Heart right ventricle (tissue), 16 donors: Measurements from ENCODE around the gene CCDC7. TPM values are rescaled to one million over a fixed set of nuclear protein-coding genes. Genes with fewer than 3 reads are reported as not detected.
"Not testable (repeated sequence)": the region's sequence is repeated elsewhere in the genome, so short reads cannot be mapped to it uniquely, and the experiment has no call there.

Experiments
- ATAC-seq, 8 donors: fragments of 200-7000 bp; cut with Tn5 transposase; one replicate each; pipeline ENCODE4 v1.9.1; 2020; ENCODE audit warnings: mild to moderate bottlenecking in 8 of 8, moderate library complexity in 8 of 8, moderate number of reproducible peaks in 1 of 8
- DNase-seq, 2 donors: peaks; one replicate each; pipeline ENCODE4 v3.0.0-alpha.2; 2020
- H3K27ac ChIP-seq, 10 donors: fragments of 200-600 bp; sonication (generic) in 2 of 10; one replicate each; pipeline versions ENCODE4 v1.5.0 to v1.8.0; 2020 to 2022; ENCODE audit warnings: mild to moderate bottlenecking in 3 of 10
- H3K27me3 ChIP-seq, 7 donors: fragments of 200-600 bp; one replicate each; pipeline ENCODE4 v1.8.0; 2021 to 2022; ENCODE audit warnings: mild to moderate bottlenecking in 2 of 7
- H3K36me3 ChIP-seq, 9 donors: fragments of 200-600 bp; sonication (generic) in 1 of 9; one replicate each; pipeline versions ENCODE4 v1.5.0 to v1.8.0; 2020 to 2022; ENCODE audit warnings: mild to moderate bottlenecking in 2 of 9
- H3K4me1 ChIP-seq, 9 donors: fragments of 200-600 bp; sonication (generic) in 1 of 9; one replicate each; pipeline versions ENCODE4 v1.5.0 to v1.8.0; 2020 to 2022; ENCODE audit warnings: mild to moderate bottlenecking in 4 of 9
- H3K4me3 ChIP-seq, 10 donors: fragments of 200-600 bp; sonication (generic) in 2 of 10; one replicate each; pipeline versions ENCODE4 v1.5.0 to v1.8.0; 2020 to 2022; ENCODE audit warnings: mild to moderate bottlenecking in 7 of 10, moderate library complexity in 2 of 10
- H3K9me3 ChIP-seq, 11 donors: fragments of 200-600 bp in 10 of 11; sonication (generic) in 2 of 11; one replicate each; pipeline versions ENCODE4 v1.5.0 to v1.8.0; 2013 to 2022; ENCODE audit warnings: mild to moderate bottlenecking in 2 of 11, control low read depth in 1 of 11, moderate library complexity in 1 of 11
- CTCF ChIP-seq, 9 donors: fragments of 200-600 bp; sonication (generic) in 2 of 9; IDR thresholded peaks; one replicate each; pipeline versions ENCODE4 v1.5.0 to v1.8.0; 2021 to 2022; ENCODE audit warnings: antibody characterized with exemption in 9 of 9, mild to moderate bottlenecking in 5 of 9, moderate library complexity in 1 of 9
- WGBS, 2 donors: extraction: QIAGEN DNeasy Blood & Tissue Kit; methylation state at CpG; one replicate each; pipeline ENCODE4 v1.1.7; 2013; ENCODE audit warnings: inconsistent platforms in 1 of 2; 5-methylcytosine and 5-hydroxymethylcytosine counted together
- intact Hi-C, 10 donors: fragments of 100-400 bp; cut with DNase I; formaldehyde crosslinking; loops; one replicate each; pipeline versions ENCODE4 v1.11.1 to v1.14.2; 2022
- polyA plus RNA-seq, 2 donors: library from polyadenylated mRNA; stranded (reverse); fragments of 200-250 nt; gene quantifications; one replicate each; pipeline ENCODE4 v1.2.3, GENCODE V29; 2013
- total RNA-seq, 10 donors: library from RNA; stranded (reverse); fragmentation: NEBNext Ultra II Directional in 3 of 10; extraction: Animal tissue kit (Norgen Biotek cat#: 25700) in 3 of 10; gene quantifications; one replicate each; pipeline versions ENCODE4 v1.2.1 to v1.2.4, GENCODE V29; 2021 to 2023
- donor health status: Arrhythmogenic right ventricular cardiomyopathy.
- donor health status: ischemic (EF 13 %, LVEDD 7.1; RV severe dilation, severe dysfunction).
- donor health status: healthy with polysubstance abuse.
- donor health status: DM: no; HTN: yes; CAD: no.
- donor health status: DM: no; HTN: no; CAD: no.
- donor health status: ischemic (EF 25% LVEDD 6.9; RV normal size, moderate dysfunction).
- donor health status: ischemic (EF 25% LVEDD 5.7; RV mildly dilated, moderate dysfunction).
- donor health status: healthy.
- donor health status: DM: yes; HTN: yes; CAD: no.
- donor health status: Ischemic cardiomyopathy.
- donor health status: ischemic (EF 35%, LVEDD 5.7; RV mildly dilated, moderate dysfunction).
- donor health status: nonischemic (EF 11% LVEDD 7.7; RV severe dilation, severe dysfunction).
- donor health status: DM: yes; HTN: yes; CAD: no.
- donor health status: PGD.
- donor health status: ischemic (EF 29% LVEDD 5.4; RV normal size, mild dysfunction).
- donor health status: nonischemic (EF 23%, LVEDD 6.1; RV moderate dilation, normal function).

CCDC7 gene
- total and polyA plus RNA-seq, 12 donors = 0.96 to 34.1 (median 20.4) TPM

GRCh38 chr10:32540691-32541470, 94.9 kb downstream of the CCDC7 start:
- H3K36me3 ChIP-seq = no peaks in the 10 kb centered on the region
- 96% methylated on average over 6 of the region's 6 CpGs for WGBS, 2 donors
- no peak overlapping the region for H3K4me3 ChIP-seq
- intact Hi-C loops = no loop called here
- TF ChIP-seq CTCF (IDR thresholded peaks at IDR 0.05) = no peak
- H3K4me1 ChIP-seq = no peaks in the 10 kb centered on the region
- H3K9me3 ChIP-seq = peaks cover 0 to 12% (median 0%) of the 10 kb centered on the region in 11 donors
- H3K27me3 ChIP-seq = no peaks in the 10 kb centered on the region
- ATAC-seq (no peak), DNase-seq (no peak)
- H3K27ac ChIP-seq = no peak overlapping the region

DNA sequence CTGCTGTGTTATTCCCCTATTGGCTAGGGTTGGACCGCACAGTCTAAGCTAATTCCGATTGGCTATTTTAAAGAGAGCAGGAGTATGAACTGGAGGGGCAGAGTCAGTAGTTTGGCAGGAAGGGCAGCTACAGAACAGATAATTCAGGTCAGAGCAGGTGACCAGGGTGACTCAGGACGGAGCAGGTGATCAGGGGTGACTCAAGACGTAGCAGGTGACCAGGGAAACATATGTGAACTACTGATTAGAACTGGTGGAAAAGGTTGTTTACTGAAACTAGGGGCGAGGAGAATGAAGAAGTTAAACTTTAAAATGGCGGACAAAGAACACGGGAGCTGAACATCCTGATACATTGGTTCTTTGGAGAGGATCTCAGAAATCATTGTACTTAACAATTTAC, 102.3 kb downstream of the CCDC7 start:
- intact Hi-C loops = no loop called here

DNA sequence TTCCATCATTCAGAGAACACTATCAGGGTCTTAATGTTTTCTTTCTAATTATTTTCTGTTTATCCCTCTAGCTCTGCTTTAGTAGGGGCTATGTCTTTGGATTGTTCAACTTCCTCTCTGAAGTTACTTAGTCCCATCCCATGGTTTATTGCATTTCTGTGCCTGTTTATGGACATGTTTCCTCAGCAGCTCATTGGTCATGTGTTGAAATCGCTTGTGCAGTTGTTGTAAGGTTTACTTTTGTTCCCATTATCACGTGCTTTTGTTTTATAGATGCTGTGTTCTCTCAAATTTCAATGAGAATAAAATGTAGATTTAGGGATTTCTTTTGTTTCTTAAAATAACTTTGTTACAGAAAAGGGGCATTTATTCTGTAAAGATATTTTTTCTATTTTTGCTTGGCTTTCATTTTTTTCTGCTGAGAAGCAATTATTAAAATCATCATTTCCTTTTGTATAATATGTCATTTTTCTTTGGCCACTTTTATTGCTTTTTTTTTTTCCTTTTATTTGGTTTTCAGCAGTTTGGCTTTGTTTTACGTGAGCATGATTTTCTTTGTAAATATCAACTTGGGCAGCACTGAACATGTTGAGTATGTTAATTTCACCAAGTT, 110.9 kb downstream of the CCDC7 start:
- H3K36me3 ChIP-seq = peaks cover 0 to 8% (median 0%) of the 10 kb centered on the region in 9 donors
- H3K9me3 ChIP-seq = no peaks in the 10 kb centered on the region
- no peak for ATAC-seq
- intact Hi-C loops = no loop called here
- H3K27ac ChIP-seq = no peak overlapping the region
- H3K4me3 ChIP-seq = no peak overlapping the region
- DNase-seq = no peak
- no peaks in the 10 kb centered on the region for H3K27me3 ChIP-seq
- WGBS, 2 donors = 90 to 94% methylated on average over 3 of the region's 3 CpGs
- no peak for TF ChIP-seq CTCF (IDR thresholded peaks at IDR 0.05)
- H3K4me1 ChIP-seq = no peaks in the 10 kb centered on the region

More for the DNA sequence above, 102.3 kb downstream of the CCDC7 start:
- Histone ChIP-seq H3K36me3 (peaks cover 0 to 22% (median 0%) of the 10 kb centered on the region in 9 donors), H3K27ac (no peak overlapping the region), H3K9me3 (peaks cover 0 to 19% (median 0%) of the 10 kb centered on the region in 11 donors), H3K4me3 (no peak overlapping the region), H3K4me1 (no peaks in the 10 kb centered on the region), H3K27me3 (no peaks in the 10 kb centered on the region)
- 96% methylated on average over 7 of the region's 7 CpGs for WGBS, 2 donors
- DNase-seq (no peak), ATAC-seq (no peak)
- no peak for TF ChIP-seq CTCF (IDR thresholded peaks at IDR 0.05)

GRCh38 chr10:32562695-32563094, 116.8 kb downstream of the CCDC7 start:
- H3K27me3 ChIP-seq, intact Hi-C loops, ATAC-seq: not testable (repeated sequence)

GRCh38 chr10:32577448-32577847, 131.5 kb downstream of the CCDC7 start:
- Histone ChIP-seq H3K27me3 (no peaks in the 10 kb centered on the region), H3K9me3 (no peaks in the 10 kb centered on the region), H3K4me3 (no peak overlapping the region), H3K36me3 (no peaks in the 10 kb centered on the region), H3K27ac (no peak overlapping the region), H3K4me1 (no peaks in the 10 kb centered on the region)
- intact Hi-C loops = no loop called here
- no peak for TF ChIP-seq CTCF (IDR thresholded peaks at IDR 0.05)
- DNase-seq = no peak
- no peak for ATAC-seq

More at GRCh38 chr10:32562695-32563094, 116.8 kb downstream of the CCDC7 start:
- not testable (repeated sequence) for H3K9me3 ChIP-seq, H3K4me3 ChIP-seq, H3K4me1 ChIP-seq, H3K36me3 ChIP-seq, DNase-seq, H3K27ac ChIP-seq
